ENCODE data around the gene FRMPD1. TPM values are rescaled to one million over a fixed set of nuclear protein-coding genes. Genes with fewer than 3 reads are reported as not detected.

The FRMPD1 gene
- total RNA-seq, 4 donors from 2014 or later: 0.46 to 1.7 (median 1.0) TPM

- in situ Hi-C loops (cut with MboI; ENCODE audit: low sequenced_read_pairs in 4 of 4) (no loop called here), intact Hi-C loops (cut with DNase I; ENCODE audit: low total_unique reads) (no loop called here)
- Histone ChIP-seq H3K27me3 (no peaks in the 10 kb centered on the region), H3K27ac (no peak overlapping the region), H3K4me1 (no peaks in the 10 kb centered on the region), H3K4me3 (no peak overlapping the region), H3K36me3 (no peaks in the 10 kb centered on the region), H3K9me3 (no peaks in the 10 kb centered on the region)
- no peak for DNase-seq
- TF ChIP-seq CTCF (IDR thresholded peaks at IDR 0.05 in 4 of 5, conservative IDR thresholded peaks at IDR 0.05 in 1 of 5) (no peak), POLR2A (IDR thresholded peaks at IDR 0.05) (no peak)
- ATAC-seq: no peak
Observed at GRCh38 chr9:37700900-37701299, 50.1 kb downstream of the FRMPD1 start.

- Histone ChIP-seq H3K9me3 (no peaks in the 10 kb centered on the region), H3K27ac (no peak overlapping the region), H3K36me3 (no peaks in the 10 kb centered on the region), H3K27me3 (no peaks in the 10 kb centered on the region), H3K4me1 (no peaks in the 10 kb centered on the region), H3K4me3 (no peak overlapping the region)
- in situ Hi-C loops (cut with MboI; ENCODE audit: low sequenced_read_pairs in 4 of 4): no loop called here
- DNase-seq: no peak
- intact Hi-C loops (cut with DNase I; ENCODE audit: low total_unique reads): no loop called here
- TF ChIP-seq POLR2A (IDR thresholded peaks at IDR 0.05): no peak
- no peak for TF ChIP-seq CTCF (IDR thresholded peaks at IDR 0.05 in 4 of 5, conservative IDR thresholded peaks at IDR 0.05 in 1 of 5)
- no peak for ATAC-seq
Observed at GRCh38 chr9:37705787-37706186, 55.0 kb downstream of the FRMPD1 start.

GRCh38 chr9:37706290-37706689 is 55.5 kb downstream of the FRMPD1 start:
- Histone ChIP-seq H3K4me1 (no peaks in the 10 kb centered on the region), H3K4me3 (no peak overlapping the region), H3K27me3 (no peaks in the 10 kb centered on the region), H3K27ac (no peak overlapping the region), H3K9me3 (no peaks in the 10 kb centered on the region), H3K36me3 (no peaks in the 10 kb centered on the region)
- in situ Hi-C loops (cut with MboI; ENCODE audit: low sequenced_read_pairs in 4 of 4): no loop called here
- ATAC-seq (no peak), DNase-seq (no peak)
- TF ChIP-seq POLR2A (IDR thresholded peaks at IDR 0.05) (no peak), CTCF (IDR thresholded peaks at IDR 0.05 in 4 of 5, conservative IDR thresholded peaks at IDR 0.05 in 1 of 5) (no peak)
- intact Hi-C loops (cut with DNase I; ENCODE audit: low total_unique reads): no loop called here

GRCh38 chr9:37707748-37708147 is 57.0 kb downstream of the FRMPD1 start:
- Histone ChIP-seq H3K4me1 (no peaks in the 10 kb centered on the region), H3K4me3 (no peak overlapping the region), H3K27ac (no peak overlapping the region), H3K27me3 (no peaks in the 10 kb centered on the region), H3K9me3 (no peaks in the 10 kb centered on the region), H3K36me3 (no peaks in the 10 kb centered on the region)
- DNase-seq (no peak), ATAC-seq (no peak)
- intact Hi-C loops (cut with DNase I; ENCODE audit: low total_unique reads) (no loop called here), in situ Hi-C loops (cut with MboI; ENCODE audit: low sequenced_read_pairs in 4 of 4) (no loop called here)
- TF ChIP-seq POLR2A (IDR thresholded peaks at IDR 0.05) (no peak), CTCF (IDR thresholded peaks at IDR 0.05 in 4 of 5, conservative IDR thresholded peaks at IDR 0.05 in 1 of 5) (no peak)

- no peaks in the 10 kb centered on the region for H3K4me1 ChIP-seq
- no peak overlapping the region for H3K27ac ChIP-seq
- TF ChIP-seq POLR2A (IDR thresholded peaks at IDR 0.05) (no peak), CTCF (IDR thresholded peaks at IDR 0.05 in 4 of 5, conservative IDR thresholded peaks at IDR 0.05 in 1 of 5) (no peak)
- ATAC-seq: no peak
- in situ Hi-C loops (cut with MboI; ENCODE audit: low sequenced_read_pairs in 4 of 4) (no loop called here), intact Hi-C loops (cut with DNase I; ENCODE audit: low total_unique reads) (no loop called here)
- H3K36me3 ChIP-seq: no peaks in the 10 kb centered on the region
- DNase-seq: no peak
- H3K9me3 ChIP-seq: no peaks in the 10 kb centered on the region
- H3K27me3 ChIP-seq: no peaks in the 10 kb centered on the region
- no peak overlapping the region for H3K4me3 ChIP-seq
Observed at GRCh38 chr9:37710046-37710445, 59.3 kb downstream of the FRMPD1 start.

All from gastrocnemius medialis (tissue), 4 donors.